HepG2 (cell line): ENCODE results near the gene UNKL. TPM values are rescaled to one million over a fixed set of nuclear protein-coding genes. Genes with fewer than 3 reads are reported as not detected.

Experiments
- ATAC-seq: fragments of 200-7000 bp; cut with Tn5 transposase; 3 replicates; pipeline ENCODE4 v1.9.1; 2020; ENCODE audit warnings: mild to moderate bottlenecking, moderate library complexity
- BruUV-seq: library from RNA; stranded (reverse); fragments of 400-500 nt; replicated peaks from 2 replicates; lab custom pipeline; 2021; lab: Mats Ljungman, UMichigan
- CTCF ChIA-PET: fragments of 300-600 bp; formaldehyde crosslinking; extraction: SDS; loops from one replicate; lab custom pipeline; 2021; ENCODE audit warnings: low total read pairs, inconsistent platforms, low intra/inter-chr PET ratio; lab: Yijun Ruan, JAX
- POLR2A ChIA-PET: fragments of 350-600 bp; sonication (Branson Sonifier 250); formaldehyde crosslinking; loops from one replicate; lab custom pipeline; 2020; ENCODE audit warnings: antibody characterized with exemption, inconsistent platforms; lab: Yijun Ruan, JAX
- DNase-seq: peaks from one replicate; pipeline ENCODE4 v3.0.0-alpha.2; 2015; ENCODE audit warnings: low spot score
- FAIRE-seq: peaks from 3 replicates; lab custom pipeline; 2011; peaks lifted over from hg19 to GRCh38; lab: Jason Lieb, UNC
- H2AFZ ChIP-seq: one replicate; pipeline ENCODE4 v1.6.1; 2011; ENCODE audit warnings: low read length, inconsistent platforms
- H3K27ac ChIP-seq: fragments of 300-600 bp; 3 replicates; pipeline ENCODE4 v1.8.0; 2011; ENCODE audit warnings: mixed run types, mild to moderate bottlenecking, mixed read lengths, low read length, inconsistent platforms; ENCODE audit not compliant: insufficient read depth; ENCODE audit errors: extremely low read length
- H3K27me3 ChIP-seq, 2 experiments: fragments of 200-600 bp in 1 of 2; 2 replicates in 1 of 2; 3 replicates in 1 of 2; pipeline versions ENCODE4 v1.6.0 to v1.8.0; 2011; ENCODE audit warnings: low read length in 2 of 2, mild to moderate bottlenecking in 2 of 2, moderate library complexity in 2 of 2, inconsistent platforms in 1 of 2; ENCODE audit not compliant: insufficient read depth in 2 of 2, control insufficient read depth in 1 of 2
- H3K36me3 ChIP-seq, 2 experiments: fragments of 200-600 bp in 1 of 2; replicated peaks in 1 of 2; 2 replicates in 1 of 2; 3 replicates in 1 of 2; pipeline versions ENCODE4 v1.5.1 to v1.8.0; 2011; ENCODE audit warnings: low read length in 2 of 2, inconsistent platforms in 1 of 2; ENCODE audit not compliant: insufficient read depth in 2 of 2, control insufficient read depth in 1 of 2
- H3K4me1 ChIP-seq: 2 replicates; pipeline ENCODE4 v1.5.1; 2012; ENCODE audit warnings: low read length, inconsistent platforms; ENCODE audit not compliant: insufficient read depth
- H3K4me2 ChIP-seq: 2 replicates; pipeline ENCODE4 v1.6.0; 2011; ENCODE audit warnings: low read depth, low read length, inconsistent platforms
- H3K4me3 ChIP-seq, 3 experiments: fragments of 200-600 bp in 1 of 3; sonication (generic), shearing (Covaris generic) in 1 of 3; replicated peaks in 1 of 3; 2 replicates each; pipeline ENCODE4 v1.5.1; 2011 to 2016; ENCODE audit warnings: low read length in 3 of 3, inconsistent platforms in 2 of 3, low read depth in 2 of 3, mild to moderate bottlenecking in 2 of 3, control low read depth in 1 of 3, mixed read lengths in 1 of 3; ENCODE audit not compliant: insufficient read depth in 1 of 3
- H3K79me2 ChIP-seq: one replicate; pipeline ENCODE4 v1.6.1; 2011; ENCODE audit warnings: low read length, inconsistent platforms; ENCODE audit not compliant: insufficient read depth
- H3K9ac ChIP-seq: 2 replicates; pipeline ENCODE4 v1.6.0; 2011; ENCODE audit warnings: mild to moderate bottlenecking, low read depth, low read length, inconsistent platforms; ENCODE audit not compliant: insufficient read depth
- H3K9me3 ChIP-seq: 2 replicates; pipeline ENCODE4 v1.5.1; 2012; ENCODE audit warnings: mild to moderate bottlenecking, low read length
- H4K20me1 ChIP-seq: 2 replicates; pipeline ENCODE4 v1.6.0; 2011; ENCODE audit warnings: inconsistent platforms, mild to moderate bottlenecking, low read length, moderate library complexity; ENCODE audit not compliant: insufficient read depth
- BRCA1 ChIP-seq: sonication (generic); formaldehyde crosslinking; IDR thresholded peaks from 2 replicates; pipeline ENCODE4 v1.4.0; 2020; ENCODE audit warnings: missing genetic modification reagents
- GFI1 ChIP-seq: sonication (generic); formaldehyde crosslinking; IDR thresholded peaks from 2 replicates; pipeline ENCODE4 v1.5.0; 2020; ENCODE audit warnings: missing genetic modification reagents, mild to moderate bottlenecking, borderline replicate concordance
- HMGA1 ChIP-seq: sonication (generic); formaldehyde crosslinking; conservative IDR thresholded peaks from 2 replicates; pipeline ENCODE4 v1.4.0; 2020; ENCODE audit warnings: missing genetic modification reagents
- PHF5A ChIP-seq: IDR thresholded peaks from one replicate; pipeline ENCODE4 v1.6.1; 2018; ENCODE audit warnings: low read depth, missing genetic modification reagents; ENCODE audit not compliant: unreplicated experiment
- RARG ChIP-seq: sonication (generic); formaldehyde crosslinking; IDR thresholded peaks from 2 replicates; pipeline ENCODE4 v1.4.0; 2020; ENCODE audit warnings: low read depth, mild to moderate bottlenecking, missing genetic modification reagents
- RFXAP ChIP-seq: sonication (generic); formaldehyde crosslinking; IDR thresholded peaks from 2 replicates; pipeline ENCODE4 v1.4.0; 2020; ENCODE audit warnings: missing genetic modification reagents, borderline replicate concordance
- TAF15 ChIP-seq: fragments of 200-400 bp; formaldehyde crosslinking; IDR thresholded peaks from one replicate; pipeline ENCODE4 v1.6.1; 2018; ENCODE audit warnings: mild to moderate bottlenecking, low read depth, low read length; ENCODE audit not compliant: poor library complexity, severe bottlenecking
- THYN1 ChIP-seq: sonication (generic); formaldehyde crosslinking; IDR thresholded peaks from 2 replicates; pipeline ENCODE4 v1.8.1; 2023; ENCODE audit warnings: low read depth, mild to moderate bottlenecking, moderate library complexity, missing genetic modification reagents, borderline replicate concordance
- TOE1 ChIP-seq: sonication (generic); formaldehyde crosslinking; IDR thresholded peaks from 2 replicates; pipeline ENCODE4 v1.4.0; 2020; ENCODE audit warnings: mild to moderate bottlenecking, missing genetic modification reagents
- TRIM24 ChIP-seq: sonication (generic); formaldehyde crosslinking; IDR thresholded peaks from 2 replicates; pipeline ENCODE4 v1.8.0; 2022; ENCODE audit warnings: mild to moderate bottlenecking, missing genetic modification reagents
- ZIK1 ChIP-seq: sonication (generic); formaldehyde crosslinking; IDR thresholded peaks from 2 replicates; pipeline ENCODE4 v1.5.0; 2020; ENCODE audit warnings: mild to moderate bottlenecking, low read depth, missing genetic modification reagents, borderline replicate concordance
- ZNF121 ChIP-seq: sonication (generic); formaldehyde crosslinking; IDR thresholded peaks from 2 replicates; pipeline ENCODE4 v1.5.0; 2020; ENCODE audit warnings: mild to moderate bottlenecking, missing genetic modification reagents
- ZNF17 ChIP-seq: sonication (generic); formaldehyde crosslinking; IDR thresholded peaks from 2 replicates; pipeline ENCODE4 v1.5.0; 2020; ENCODE audit warnings: mild to moderate bottlenecking, missing genetic modification reagents
- ZNF501 ChIP-seq: sonication (generic); formaldehyde crosslinking; IDR thresholded peaks from 2 replicates; pipeline ENCODE4 v1.5.1; 2020; ENCODE audit warnings: mild to moderate bottlenecking, moderate library complexity, missing genetic modification reagents
- ZNF567 ChIP-seq: sonication (generic); formaldehyde crosslinking; IDR thresholded peaks from 2 replicates; pipeline ENCODE4 v1.8.1; 2023; ENCODE audit warnings: mild to moderate bottlenecking, missing genetic modification reagents, borderline replicate concordance
- WGBS: methylation state at CpG from one replicate; pipeline ENCODE4 v1.1.6; 2017; ENCODE audit warnings: low lambda C conversion rate; 5-methylcytosine and 5-hydroxymethylcytosine counted together
- in situ Hi-C: cut with HindIII; loops from 2 replicates; pipeline ENCODE4 v1.10.0; 2017; ENCODE audit warnings: low pct_unique_long_range_greater_than_20kb; ENCODE audit not compliant: extremely low pct_ligation_motif_present
- intact Hi-C: fragments of 100-400 bp; cut with micrococcal nuclease; formaldehyde crosslinking; loops from one replicate; pipeline ENCODE4 v1.10.0; 2022; ENCODE audit not compliant: unreplicated experiment
- polyA plus RNA-seq, 8 experiments: library from polyadenylated mRNA; depleted of rRNA in 3 of 8; stranded (reverse) in 7 of 8; unstranded in 1 of 8; fragments of >200 nt; fragmentation: Illumina TruSeq in 4 of 8; extraction: Trizol in 4 of 8; gene quantifications; 2 replicates each; pipeline versions ENCODE4 v1.2.1 to v1.2.3, GENCODE V29; 2011 to 2016; ENCODE audit warnings: low read depth in 4 of 8, missing spikeins in 1 of 8, mixed read lengths in 1 of 8; ENCODE audit not compliant: insufficient read depth in 1 of 8
- total RNA-seq, 5 experiments: library from RNA; depleted of rRNA; stranded (reverse); fragments of >200 nt; fragmentation: Illumina TruSeq; extraction: Trizol; gene quantifications; 2 replicates each; pipeline ENCODE4 v1.2.3, GENCODE V29; 2016; ENCODE audit warnings: low read depth in 1 of 5
- TF ChIP-seq, protein P1 (sequence below): IDR thresholded peaks from 2 replicates; pipeline ENCODE4 v1.6.1; 2016; ENCODE audit warnings: low read depth
- TF ChIP-seq, protein P2 (sequence below): sonication (generic); formaldehyde crosslinking; IDR thresholded peaks from 2 replicates; pipeline ENCODE4 v1.9.0; 2022; ENCODE audit warnings: missing genetic modification reagents, mild to moderate bottlenecking, borderline replicate concordance
- TF ChIP-seq, protein P3 (sequence below): sonication (generic); formaldehyde crosslinking; IDR thresholded peaks from 2 replicates; pipeline ENCODE4 v1.4.0; 2020; ENCODE audit warnings: mild to moderate bottlenecking, missing genetic modification reagents
- TF ChIP-seq, protein P4 (sequence below): IDR thresholded peaks from 2 replicates; pipeline ENCODE4 v1.6.1; 2018; ENCODE audit warnings: missing genetic modification reagents

Gene UNKL
- total and polyA plus RNA-seq, 2 of the 13 experiments (the other 11 are each of a cell fraction or from before 2014, with no cell fraction given): 10.4 to 17.6 TPM

DNA sequence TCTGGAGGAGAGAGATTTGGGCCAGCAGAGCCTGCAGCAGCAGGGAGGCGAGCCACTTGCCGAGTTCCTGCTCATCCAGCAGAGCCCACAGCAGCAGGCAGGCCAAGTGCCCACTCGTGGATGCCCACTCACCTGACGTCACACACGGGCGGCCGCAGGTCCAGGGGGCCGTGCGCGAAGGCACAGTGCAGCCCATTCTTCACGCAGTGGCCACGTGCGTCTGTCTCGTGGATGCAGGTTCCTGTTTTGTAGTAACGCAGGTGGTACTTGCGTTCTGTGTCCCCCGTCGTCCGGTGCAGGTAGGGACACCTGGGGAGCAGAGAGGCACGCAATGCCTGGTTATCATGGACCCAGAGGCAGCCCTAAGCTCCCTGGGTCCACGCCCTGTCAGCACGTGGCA, 11.5 kb downstream of the UNKL start:
- peaks cover 6% of the 10 kb centered on the region for H3K4me1 ChIP-seq
- FAIRE-seq (no peak), DNase-seq (no peak), ATAC-seq (no peak)
- H4K20me1 ChIP-seq: peaks cover 6% of the 10 kb centered on the region; the same call in 1 of the 2 replicates
- H3K4me3 ChIP-seq: no peak overlapping the region
- CTCF ChIA-PET: no interaction called here
- BruUV-seq: no TSS peak
- H3K79me2 ChIP-seq: peaks cover 5% of the 10 kb centered on the region
- no peak overlapping the region for H3K27ac ChIP-seq
- intact Hi-C loops: no loop called here
- in situ Hi-C loops: no loop called here
- no peak overlapping the region for H3K4me2 ChIP-seq
- no peaks in the 10 kb centered on the region for H3K27me3 ChIP-seq
- no peak overlapping the region for H3K9ac ChIP-seq
- H3K9me3 ChIP-seq: no peaks in the 10 kb centered on the region
- peaks cover 10 to 11% of the 10 kb centered on the region in 2 experiments; a peak in 4 of 5 replicates for H3K36me3 ChIP-seq
- TF ChIP-seq THYN1: no peak
- TF ChIP-seq, protein P1, sequence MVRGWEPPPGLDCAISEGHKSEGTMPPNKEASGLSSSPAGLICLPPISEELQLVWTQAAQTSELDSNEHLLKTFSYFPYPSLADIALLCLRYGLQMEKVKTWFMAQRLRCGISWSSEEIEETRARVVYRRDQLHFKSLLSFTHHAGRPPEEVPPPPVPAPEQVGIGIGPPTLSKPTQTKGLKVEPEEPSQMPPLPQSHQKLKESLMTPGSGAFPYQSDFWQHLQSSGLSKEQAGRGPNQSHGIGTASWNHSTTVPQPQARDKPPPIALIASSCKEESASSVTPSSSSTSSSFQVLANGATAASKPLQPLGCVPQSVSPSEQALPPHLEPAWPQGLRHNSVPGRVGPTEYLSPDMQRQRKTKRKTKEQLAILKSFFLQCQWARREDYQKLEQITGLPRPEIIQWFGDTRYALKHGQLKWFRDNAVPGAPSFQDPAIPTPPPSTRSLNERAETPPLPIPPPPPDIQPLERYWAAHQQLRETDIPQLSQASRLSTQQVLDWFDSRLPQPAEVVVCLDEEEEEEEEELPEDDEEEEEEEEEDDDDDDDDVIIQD: no peak
- TF ChIP-seq BRCA1 (CRISPR knock-in tag): no peak
- TF ChIP-seq, protein P2, sequence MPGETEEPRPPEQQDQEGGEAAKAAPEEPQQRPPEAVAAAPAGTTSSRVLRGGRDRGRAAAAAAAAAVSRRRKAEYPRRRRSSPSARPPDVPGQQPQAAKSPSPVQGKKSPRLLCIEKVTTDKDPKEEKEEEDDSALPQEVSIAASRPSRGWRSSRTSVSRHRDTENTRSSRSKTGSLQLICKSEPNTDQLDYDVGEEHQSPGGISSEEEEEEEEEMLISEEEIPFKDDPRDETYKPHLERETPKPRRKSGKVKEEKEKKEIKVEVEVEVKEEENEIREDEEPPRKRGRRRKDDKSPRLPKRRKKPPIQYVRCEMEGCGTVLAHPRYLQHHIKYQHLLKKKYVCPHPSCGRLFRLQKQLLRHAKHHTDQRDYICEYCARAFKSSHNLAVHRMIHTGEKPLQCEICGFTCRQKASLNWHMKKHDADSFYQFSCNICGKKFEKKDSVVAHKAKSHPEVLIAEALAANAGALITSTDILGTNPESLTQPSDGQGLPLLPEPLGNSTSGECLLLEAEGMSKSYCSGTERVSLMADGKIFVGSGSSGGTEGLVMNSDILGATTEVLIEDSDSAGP (CRISPR knock-in tag): no peak
- no peak for TF ChIP-seq TOE1 (CRISPR knock-in tag)
- no peak for TF ChIP-seq TAF15
- TF ChIP-seq ZNF501 (CRISPR knock-in tag): no peak
- no peak for TF ChIP-seq GFI1 (CRISPR knock-in tag)
- TF ChIP-seq HMGA1: no peak
- TF ChIP-seq, protein P3, sequence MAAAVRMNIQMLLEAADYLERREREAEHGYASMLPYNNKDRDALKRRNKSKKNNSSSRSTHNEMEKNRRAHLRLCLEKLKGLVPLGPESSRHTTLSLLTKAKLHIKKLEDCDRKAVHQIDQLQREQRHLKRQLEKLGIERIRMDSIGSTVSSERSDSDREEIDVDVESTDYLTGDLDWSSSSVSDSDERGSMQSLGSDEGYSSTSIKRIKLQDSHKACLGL (CRISPR knock-in tag): no peak
- TF ChIP-seq ZNF121 (CRISPR knock-in tag): no peak
- TF ChIP-seq TRIM24: no peak
- TF ChIP-seq RFXAP (CRISPR knock-in tag): no peak
- TF ChIP-seq, protein P4, sequence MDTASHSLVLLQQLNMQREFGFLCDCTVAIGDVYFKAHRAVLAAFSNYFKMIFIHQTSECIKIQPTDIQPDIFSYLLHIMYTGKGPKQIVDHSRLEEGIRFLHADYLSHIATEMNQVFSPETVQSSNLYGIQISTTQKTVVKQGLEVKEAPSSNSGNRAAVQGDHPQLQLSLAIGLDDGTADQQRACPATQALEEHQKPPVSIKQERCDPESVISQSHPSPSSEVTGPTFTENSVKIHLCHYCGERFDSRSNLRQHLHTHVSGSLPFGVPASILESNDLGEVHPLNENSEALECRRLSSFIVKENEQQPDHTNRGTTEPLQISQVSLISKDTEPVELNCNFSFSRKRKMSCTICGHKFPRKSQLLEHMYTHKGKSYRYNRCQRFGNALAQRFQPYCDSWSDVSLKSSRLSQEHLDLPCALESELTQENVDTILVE (CRISPR knock-in tag): no peak
- TF ChIP-seq RARG (CRISPR knock-in tag): no peak
- no peak for TF ChIP-seq PHF5A (CRISPR knock-in tag)
- no peak for TF ChIP-seq ZNF567 (CRISPR knock-in tag)
- TF ChIP-seq ZIK1 (CRISPR knock-in tag): no peak
- TF ChIP-seq ZNF17 (CRISPR knock-in tag): no peak
- POLR2A ChIA-PET: no interaction called here
- no peak overlapping the region for H2AFZ ChIP-seq
- 96% methylated on average over 15 of the region's 22 CpGs for WGBS
